ENCODE results near the gene TMEM51.

Gene TMEM51

DNA sequence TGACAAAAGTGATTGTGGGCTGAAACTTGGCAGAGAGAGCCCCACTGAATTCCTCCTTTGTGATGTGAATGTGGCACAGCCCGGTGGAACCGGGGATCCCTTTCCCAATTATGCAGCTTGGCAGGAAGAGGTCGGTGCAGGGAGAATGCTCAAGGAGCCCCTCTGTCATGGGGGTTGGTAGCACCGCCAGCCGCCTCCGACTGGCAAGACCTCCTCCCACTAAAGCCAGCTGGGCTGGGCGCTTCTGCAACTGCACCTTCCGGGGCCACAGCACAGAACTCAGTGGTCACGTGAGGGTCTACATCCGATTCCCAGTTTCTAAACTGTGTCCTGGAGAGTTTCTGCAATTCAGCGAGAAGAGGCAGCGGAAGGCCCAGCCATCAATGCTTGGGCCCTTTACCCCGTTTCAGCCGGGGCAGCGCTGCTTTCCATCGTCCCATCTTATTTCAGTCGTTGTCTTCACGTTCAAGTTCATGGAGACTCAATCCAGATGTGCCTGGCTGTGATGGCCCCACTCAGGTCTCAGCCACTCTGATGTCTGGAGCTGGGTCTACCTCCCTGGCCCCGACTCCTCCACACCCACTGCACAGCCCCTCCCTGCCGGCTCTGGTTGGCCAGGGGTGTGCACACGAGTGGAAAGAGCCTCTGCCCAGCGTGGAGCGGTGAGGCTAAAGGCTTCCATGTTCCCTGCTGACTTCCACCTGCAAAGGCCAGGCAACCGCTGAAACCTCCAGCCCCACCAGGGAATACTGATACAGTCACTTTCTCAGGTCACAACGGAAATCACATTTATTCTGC, 53.7 kb downstream of the TMEM51 start:
- Histone ChIP-seq H3K27ac (ENCODE audit: poor library complexity, severe bottlenecking) (no peak overlapping the region), H3K36me3 (ENCODE audit: low read depth) (peaks cover 13% of the 10 kb centered on the region), H3K27me3 (ENCODE audit: insufficient read depth, poor library complexity, severe bottlenecking) (no peaks in the 10 kb centered on the region), H3K4me1 (ENCODE audit: insufficient read depth, poor library complexity, severe bottlenecking) (no peaks in the 10 kb centered on the region), H3K4me3 (ENCODE audit: severe bottlenecking) (no peak overlapping the region), H3K9me3 (ENCODE audit: severe bottlenecking) (no peaks in the 10 kb centered on the region)
- ATAC-seq (ENCODE audit: low read depth) (no peak), DNase-seq (ENCODE audit: low spot score) (no peak)
- TF ChIP-seq, protein P1, sequence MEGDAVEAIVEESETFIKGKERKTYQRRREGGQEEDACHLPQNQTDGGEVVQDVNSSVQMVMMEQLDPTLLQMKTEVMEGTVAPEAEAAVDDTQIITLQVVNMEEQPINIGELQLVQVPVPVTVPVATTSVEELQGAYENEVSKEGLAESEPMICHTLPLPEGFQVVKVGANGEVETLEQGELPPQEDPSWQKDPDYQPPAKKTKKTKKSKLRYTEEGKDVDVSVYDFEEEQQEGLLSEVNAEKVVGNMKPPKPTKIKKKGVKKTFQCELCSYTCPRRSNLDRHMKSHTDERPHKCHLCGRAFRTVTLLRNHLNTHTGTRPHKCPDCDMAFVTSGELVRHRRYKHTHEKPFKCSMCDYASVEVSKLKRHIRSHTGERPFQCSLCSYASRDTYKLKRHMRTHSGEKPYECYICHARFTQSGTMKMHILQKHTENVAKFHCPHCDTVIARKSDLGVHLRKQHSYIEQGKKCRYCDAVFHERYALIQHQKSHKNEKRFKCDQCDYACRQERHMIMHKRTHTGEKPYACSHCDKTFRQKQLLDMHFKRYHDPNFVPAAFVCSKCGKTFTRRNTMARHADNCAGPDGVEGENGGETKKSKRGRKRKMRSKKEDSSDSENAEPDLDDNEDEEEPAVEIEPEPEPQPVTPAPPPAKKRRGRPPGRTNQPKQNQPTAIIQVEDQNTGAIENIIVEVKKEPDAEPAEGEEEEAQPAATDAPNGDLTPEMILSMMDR (IDR thresholded peaks at IDR 0.05; ENCODE audit: poor library complexity, severe bottlenecking), result no peak

DNA sequence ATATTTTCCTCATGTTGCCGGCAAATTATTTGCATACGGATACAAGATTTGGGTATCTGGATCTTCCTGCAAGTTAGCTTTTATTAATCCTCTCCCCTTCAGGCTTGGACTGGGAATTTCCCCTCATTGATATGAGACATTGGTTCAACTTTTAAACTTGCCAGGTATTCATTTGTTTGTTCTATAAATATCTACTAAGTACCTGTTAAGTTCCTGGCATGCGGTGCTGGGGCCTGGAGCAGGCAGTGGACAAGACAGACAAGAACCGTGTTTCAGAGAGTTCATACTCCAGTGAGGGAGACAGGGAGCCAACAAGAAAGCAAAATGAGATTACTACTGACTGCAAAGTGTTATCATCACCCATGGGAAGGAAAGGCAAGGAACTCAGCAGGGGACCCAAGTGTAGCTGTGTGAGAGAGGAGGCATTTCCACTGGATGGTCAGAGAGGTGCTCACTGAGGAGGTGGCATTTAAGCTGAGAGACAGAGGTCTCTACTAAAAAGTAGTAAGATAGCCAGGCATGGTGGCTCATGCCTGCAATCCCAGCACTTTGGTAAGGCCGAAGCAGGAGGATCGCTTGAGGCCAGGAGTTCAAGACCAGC, 54.4 kb downstream of the TMEM51 start:
- ATAC-seq (ENCODE audit: low read depth) (no peak), DNase-seq (ENCODE audit: low spot score) (no peak)
- peaks cover 13% of the 10 kb centered on the region for H3K36me3 ChIP-seq (ENCODE audit: low read depth)
- no peaks in the 10 kb centered on the region for H3K4me1 ChIP-seq (ENCODE audit: insufficient read depth, poor library complexity, severe bottlenecking)
- no peak overlapping the region for H3K27ac ChIP-seq (ENCODE audit: poor library complexity, severe bottlenecking)
- TF ChIP-seq, protein P1 (IDR thresholded peaks at IDR 0.05; ENCODE audit: poor library complexity, severe bottlenecking), result no peak
- H3K4me3 ChIP-seq (ENCODE audit: severe bottlenecking), result no peak overlapping the region
- no peaks in the 10 kb centered on the region for H3K9me3 ChIP-seq (ENCODE audit: severe bottlenecking)
- no peaks in the 10 kb centered on the region for H3K27me3 ChIP-seq (ENCODE audit: insufficient read depth, poor library complexity, severe bottlenecking)

- no peak for DNase-seq (ENCODE audit: low spot score)
Observed at GRCh38 chr1:15210651-15211375, 57.3 kb downstream of the TMEM51 start.

DNA sequence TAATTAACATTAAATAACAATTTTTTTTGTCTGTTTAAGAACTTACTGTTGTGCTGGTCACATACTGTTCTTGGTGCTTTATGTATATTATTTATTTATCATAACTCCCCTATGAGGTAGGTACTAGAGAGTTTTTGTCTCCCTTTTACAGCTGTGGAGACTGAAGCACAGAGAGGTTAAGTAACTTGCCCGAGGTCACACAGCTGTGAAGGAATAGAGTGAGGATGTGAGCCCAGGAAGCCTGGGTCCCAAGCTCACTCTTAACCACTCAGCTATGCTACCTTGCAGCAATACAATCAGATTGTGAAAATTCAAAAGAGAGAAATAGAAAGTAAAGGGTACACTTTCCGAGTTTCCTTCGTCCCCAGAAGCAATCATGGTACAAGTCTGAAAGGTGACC, 57.9 kb downstream of the TMEM51 start:
- H3K4me3 ChIP-seq (ENCODE audit: severe bottlenecking), result no peak overlapping the region
- DNase-seq (ENCODE audit: low spot score), result no peak
- H3K27ac ChIP-seq (ENCODE audit: poor library complexity, severe bottlenecking), result no peak overlapping the region
- H3K9me3 ChIP-seq (ENCODE audit: severe bottlenecking), result no peaks in the 10 kb centered on the region
- H3K36me3 ChIP-seq (ENCODE audit: low read depth), result peaks cover 23% of the 10 kb centered on the region
- TF ChIP-seq, protein P1 (IDR thresholded peaks at IDR 0.05; ENCODE audit: poor library complexity, severe bottlenecking), result no peak
- no peaks in the 10 kb centered on the region for H3K4me1 ChIP-seq (ENCODE audit: insufficient read depth, poor library complexity, severe bottlenecking)
- H3K27me3 ChIP-seq (ENCODE audit: insufficient read depth, poor library complexity, severe bottlenecking), result no peaks in the 10 kb centered on the region
- no peak for ATAC-seq (ENCODE audit: low read depth)

More at GRCh38 chr1:15210651-15211375, 57.3 kb downstream of the TMEM51 start:
- Histone ChIP-seq H3K36me3 (ENCODE audit: low read depth) (peaks cover 23% of the 10 kb centered on the region), H3K27me3 (ENCODE audit: insufficient read depth, poor library complexity, severe bottlenecking) (no peaks in the 10 kb centered on the region), H3K27ac (ENCODE audit: poor library complexity, severe bottlenecking) (no peak overlapping the region), H3K4me1 (ENCODE audit: insufficient read depth, poor library complexity, severe bottlenecking) (no peaks in the 10 kb centered on the region), H3K9me3 (ENCODE audit: severe bottlenecking) (no peaks in the 10 kb centered on the region), H3K4me3 (ENCODE audit: severe bottlenecking) (no peak overlapping the region)
- TF ChIP-seq, protein P1 (IDR thresholded peaks at IDR 0.05; ENCODE audit: poor library complexity, severe bottlenecking), result no peak
- no peak for ATAC-seq (ENCODE audit: low read depth)
